Stimulated activated CD8-positive, alpha-beta memory T cell treated with anti-CD3 and anti-CD28 coated beads, Interleukin-7, amount 100 ng/mL, for 48 hours (primary cell): Measurements from ENCODE around the gene LGALS7.

Experiments used
- DNase-seq, 2 donors: peaks; one replicate each; pipeline ENCODE4 v3.0.0-alpha.2; 2020; ENCODE audit warnings: low read depth in 1 of 2; ENCODE audit errors: extremely low read depth in 1 of 2

The LGALS7 gene

DNA sequence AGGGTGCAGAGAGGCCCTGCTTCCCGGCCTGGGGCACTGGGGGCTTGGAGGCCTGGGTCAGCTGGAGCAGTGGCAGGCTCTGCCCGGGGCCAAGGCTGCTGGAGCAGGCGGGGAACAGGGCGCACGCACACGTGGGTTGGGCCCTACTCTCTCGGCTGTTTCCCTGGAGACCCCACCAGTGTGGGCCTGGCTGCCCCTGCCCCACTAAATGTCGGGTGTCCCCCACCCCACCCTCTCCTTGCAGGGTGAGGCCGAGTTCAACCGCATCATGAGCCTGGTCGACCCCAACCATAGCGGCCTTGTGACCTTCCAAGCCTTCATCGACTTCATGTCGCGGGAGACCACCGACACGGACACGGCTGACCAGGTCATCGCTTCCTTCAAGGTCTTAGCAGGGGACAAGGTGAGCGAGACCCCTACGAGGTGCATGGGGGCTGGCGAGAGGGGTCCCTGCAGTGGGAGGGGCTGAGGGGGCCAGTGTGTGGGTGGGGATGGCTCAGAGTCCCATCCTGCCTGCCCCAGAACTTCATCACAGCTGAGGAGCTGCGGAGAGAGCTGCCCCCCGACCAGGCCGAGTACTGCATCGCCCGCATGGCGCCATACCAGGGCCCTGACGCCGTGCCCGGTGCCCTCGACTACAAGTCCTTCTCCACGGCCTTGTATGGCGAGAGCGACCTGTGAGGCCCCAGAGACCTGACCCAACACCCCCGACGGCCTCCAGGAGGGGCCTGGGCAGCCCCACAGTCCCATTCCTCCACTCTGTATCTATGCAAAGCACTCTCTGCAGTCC is 44.4 kb downstream of the LGALS7 start:
- DNase-seq = no peak

DNA sequence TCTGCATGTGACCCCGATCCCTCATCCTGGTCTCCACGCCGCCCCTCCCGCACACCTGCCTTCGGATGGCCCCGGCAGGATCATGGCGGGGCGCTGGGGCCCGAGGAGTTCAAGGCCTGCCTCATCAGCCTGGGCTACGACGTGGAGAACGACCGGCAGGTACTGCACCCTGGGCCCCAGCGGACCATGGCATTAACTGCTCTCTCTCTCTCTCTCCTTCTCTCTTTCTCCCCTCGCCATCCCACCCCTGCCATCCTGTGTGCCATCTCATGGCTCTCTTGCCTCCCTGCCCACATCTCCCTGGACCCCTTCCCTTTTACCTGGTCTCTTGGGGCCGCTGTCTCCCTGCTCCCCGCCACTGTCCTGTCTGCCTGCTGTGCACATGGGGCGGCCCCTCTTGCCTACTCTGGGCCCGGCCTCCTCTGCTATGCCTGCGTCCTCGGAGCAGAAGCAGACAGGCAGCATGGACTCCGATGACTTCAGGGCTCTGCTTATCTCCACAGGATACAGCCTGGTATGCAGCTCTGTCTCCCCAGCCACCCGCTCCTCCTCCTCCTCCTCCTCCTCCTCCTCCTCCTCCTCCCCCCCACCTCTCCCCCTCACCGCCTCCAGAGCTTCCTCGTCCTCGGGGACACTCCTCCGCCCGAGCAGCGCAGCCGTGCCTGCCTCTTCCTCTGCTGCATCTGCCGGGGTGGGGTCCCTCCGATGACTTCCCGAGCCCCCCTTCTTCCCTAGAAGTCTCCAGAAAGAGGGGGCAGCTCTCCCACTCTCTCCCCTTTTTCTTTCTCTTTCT is 45.3 kb downstream of the LGALS7 start:
- DNase-seq = no peak

DNA sequence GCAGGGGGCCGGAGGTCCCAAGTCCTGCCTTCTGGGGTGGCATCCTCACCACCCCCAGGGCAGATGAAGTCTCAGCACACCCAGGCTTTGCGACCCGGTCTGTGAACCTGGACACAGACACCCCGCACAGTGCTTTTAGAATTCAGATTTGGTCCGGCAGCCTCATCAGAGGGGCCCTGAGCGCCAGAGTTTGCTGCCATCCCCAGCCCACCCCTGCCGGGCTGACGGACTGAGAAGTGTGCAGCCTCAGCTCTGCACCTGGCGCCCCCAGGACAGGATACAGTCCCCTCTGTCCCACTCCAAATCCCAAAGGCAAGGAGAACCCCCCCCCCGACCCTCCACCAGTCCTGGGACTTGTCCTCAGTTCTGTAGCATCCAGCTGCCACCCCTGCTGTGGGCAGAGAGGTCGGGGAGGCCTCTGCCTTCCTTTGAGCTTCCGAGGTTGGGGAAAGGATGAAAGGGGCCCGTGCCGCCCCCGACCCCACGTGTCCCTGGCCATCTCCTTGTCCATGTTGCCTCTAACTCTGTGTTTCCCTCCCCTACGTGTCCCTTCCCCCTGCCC is 45.9 kb downstream of the LGALS7 start:
- no peak for DNase-seq

DNA sequence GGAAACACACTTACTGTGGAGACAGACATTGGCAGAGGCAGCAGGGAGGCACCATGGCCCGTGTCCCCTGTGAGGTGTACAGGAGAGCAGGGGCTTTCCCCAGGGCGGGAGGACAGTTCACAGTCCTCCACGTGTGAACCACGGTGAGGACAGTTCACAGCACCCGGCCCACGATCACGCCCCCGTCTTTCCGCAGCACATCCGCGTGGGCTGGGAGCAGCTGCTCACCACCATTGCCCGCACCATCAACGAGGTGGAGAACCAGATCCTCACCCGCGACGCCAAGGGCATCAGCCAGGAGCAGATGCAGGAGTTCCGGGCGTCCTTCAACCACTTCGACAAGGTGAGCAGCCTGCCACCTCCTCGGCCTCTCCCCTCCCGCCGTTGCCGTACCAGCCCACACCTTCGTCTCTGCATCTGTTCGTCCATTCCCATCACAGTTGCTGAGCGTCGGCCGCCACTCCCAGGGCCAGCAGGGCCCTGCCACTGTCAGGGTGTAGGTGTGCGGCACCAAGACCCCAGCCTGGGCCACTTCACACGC is 46.5 kb downstream of the LGALS7 start:
- DNase-seq = no peak

DNA sequence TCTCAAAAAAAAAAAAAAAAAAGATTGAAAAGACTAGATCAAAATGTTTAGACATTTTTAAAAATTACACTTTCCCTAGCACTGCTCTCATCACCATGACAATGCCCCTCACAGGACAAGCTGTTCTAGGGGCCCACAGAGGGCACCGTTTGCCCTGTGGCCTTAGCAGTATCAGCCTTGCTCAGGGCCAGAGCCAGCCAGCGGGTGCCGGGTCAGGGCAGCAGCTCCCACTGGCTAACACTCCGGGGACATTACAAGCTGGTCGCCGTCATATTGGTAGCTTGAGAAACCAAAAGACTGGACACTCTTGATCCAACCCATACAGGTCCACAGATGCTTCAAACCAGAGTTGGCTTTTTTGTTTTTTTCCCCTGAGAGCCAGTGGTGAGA is 47.0 kb downstream of the LGALS7 start:
- DNase-seq = no peak

DNA sequence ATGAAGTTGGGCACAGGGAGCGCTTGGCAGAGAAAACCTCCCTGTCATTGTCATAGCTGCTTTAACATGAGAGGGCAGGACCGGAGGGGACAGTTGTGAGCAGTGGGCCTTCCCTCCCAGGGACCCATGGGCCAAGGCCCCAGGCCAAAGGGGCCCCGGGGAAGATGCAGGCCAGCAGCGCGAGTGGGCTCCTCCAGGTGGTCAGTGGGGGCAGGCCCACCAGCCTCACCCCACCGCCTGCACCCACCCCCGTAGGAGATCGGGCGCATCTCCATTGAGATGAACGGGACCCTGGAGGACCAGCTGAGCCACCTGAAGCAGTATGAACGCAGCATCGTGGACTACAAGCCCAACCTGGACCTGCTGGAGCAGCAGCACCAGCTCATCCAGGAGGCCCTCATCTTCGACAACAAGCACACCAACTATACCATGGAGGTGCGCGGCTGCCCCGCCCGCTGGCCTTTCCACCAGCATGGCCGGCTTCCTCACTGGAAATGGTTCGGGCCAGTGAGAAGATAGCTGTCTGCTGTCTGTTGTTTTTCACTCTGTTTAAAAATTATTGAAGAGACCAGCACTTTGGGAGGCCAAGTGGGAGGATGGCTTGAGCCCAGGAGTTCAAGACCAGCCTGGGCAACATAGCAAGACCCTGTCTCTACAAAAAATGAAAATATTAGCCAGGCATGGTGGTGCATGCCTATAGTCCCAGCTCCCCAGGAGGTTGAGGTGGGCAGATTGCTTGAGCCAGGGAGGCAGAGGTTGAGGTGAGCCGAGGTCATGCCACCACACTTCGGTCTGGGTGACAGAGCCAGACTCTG is 47.6 kb downstream of the LGALS7 start:
- DNase-seq = no peak

DNA sequence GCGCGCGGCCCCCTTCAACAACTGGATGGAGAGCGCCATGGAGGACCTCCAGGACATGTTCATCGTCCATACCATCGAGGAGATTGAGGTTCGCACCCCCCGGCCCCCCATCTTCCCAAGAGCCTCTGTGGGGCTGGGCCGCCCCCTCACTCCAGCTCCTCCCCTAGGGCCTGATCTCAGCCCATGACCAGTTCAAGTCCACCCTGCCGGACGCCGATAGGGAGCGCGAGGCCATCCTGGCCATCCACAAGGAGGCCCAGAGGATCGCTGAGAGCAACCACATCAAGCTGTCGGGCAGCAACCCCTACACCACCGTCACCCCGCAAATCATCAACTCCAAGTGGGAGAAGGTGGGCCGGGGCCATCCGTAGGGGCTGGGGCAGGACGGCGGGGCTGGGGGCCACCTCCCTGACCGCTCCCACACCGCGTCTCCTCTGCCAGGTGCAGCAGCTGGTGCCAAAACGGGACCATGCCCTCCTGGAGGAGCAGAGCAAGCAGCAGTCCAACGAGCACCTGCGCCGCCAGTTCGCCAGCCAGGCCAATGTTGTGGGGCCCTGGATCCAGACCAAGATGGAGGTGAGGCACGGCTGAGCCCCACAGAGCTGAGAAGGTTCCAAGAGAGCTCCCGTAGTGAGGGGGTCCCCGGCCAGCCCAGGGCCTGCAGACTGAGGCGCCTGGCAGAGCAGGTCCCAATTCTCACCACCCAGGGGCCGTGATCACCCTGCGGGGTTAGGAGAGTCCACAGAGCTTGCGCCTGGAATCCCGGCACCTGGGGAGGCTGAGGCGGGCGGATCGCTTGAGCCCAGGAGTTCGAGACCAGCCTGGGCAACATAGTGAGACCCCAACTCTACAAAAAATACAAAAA is 49.1 kb downstream of the LGALS7 start:
- no peak for DNase-seq

DNA sequence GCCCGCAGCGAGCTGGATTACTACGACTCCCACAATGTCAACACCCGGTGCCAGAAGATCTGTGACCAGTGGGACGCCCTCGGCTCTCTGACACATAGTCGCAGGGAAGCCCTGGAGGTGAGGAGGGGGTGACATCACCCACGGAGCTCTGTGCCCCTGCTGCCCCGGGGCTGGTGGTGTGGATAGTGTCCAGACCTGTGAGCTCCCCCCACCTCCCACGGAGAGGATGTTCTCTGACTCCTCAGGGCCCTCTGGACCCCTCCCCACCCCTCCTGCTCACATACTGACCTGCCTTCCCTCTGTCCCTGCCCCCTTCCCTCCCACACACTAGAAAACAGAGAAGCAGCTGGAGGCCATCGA is 49.7 kb downstream of the LGALS7 start:
- no peak for DNase-seq

DNA sequence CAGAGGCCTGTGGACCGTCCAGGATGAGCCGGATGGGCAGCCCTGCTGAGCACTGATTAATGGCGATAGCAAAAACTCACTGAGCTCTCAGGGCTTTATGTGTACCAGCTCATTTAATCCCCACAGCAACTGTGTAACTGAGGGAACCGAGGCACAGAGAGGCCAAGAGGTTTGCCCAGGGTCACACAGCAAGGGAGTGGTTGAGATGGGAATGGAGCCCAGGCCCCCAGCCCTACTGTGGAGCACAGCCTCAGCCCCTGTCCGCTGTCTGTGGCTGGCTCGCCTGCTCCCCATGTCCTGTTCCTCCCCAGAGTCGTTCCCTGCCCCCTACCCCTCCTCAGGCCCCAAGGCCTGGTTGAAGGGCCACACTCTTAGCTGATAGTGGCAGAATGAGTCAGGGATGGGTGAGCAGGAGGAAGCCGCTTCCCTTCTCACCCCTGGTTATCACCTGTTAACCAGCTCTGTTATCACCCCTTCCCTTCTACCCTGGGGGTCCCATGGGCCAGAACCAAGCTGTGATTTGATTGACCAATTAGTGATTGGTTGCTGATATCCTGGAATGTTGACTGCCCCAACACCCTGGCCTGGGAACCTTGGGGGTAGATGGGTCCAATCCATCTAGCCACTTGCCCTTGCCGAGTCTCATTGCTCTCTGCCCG is 50.2 kb downstream of the LGALS7 start:
- DNase-seq = no peak

DNA sequence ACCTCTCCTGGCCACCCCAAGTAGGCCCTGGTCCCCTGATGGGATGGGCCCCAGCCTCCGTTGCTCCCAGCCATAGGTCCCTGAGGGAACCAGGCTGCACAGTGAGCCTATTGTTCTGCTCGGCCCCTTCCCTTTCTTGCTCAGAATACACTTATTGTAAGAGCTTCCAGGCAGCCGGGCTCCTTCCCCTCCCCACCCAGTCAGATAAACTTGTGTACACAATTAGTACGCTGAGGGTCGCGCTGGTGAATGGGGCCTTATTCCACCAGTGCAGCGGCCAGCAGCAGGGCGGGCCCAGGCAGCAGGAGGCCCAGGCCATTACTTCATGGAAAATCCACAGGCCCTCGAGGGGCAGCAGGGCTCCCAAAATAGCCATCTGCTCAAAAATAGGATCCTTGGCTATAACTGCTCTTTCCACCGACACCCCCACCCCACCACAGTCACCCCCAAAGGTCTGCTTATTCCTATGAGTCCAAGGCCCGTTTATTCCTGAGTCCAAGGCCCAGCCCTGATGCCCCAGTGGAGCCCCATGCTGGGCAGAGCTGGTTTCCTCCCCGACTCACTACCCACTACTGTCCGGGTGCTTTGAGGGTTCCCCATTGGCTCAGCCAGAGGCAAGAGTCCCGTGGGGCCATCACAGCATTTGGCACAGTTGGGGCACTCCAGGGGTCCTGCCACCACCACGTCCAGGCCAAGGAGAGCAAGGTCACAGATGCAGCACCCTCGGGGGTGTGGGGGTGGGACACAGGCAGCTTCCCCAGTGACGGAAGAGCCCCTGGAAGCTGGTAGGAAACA is 51.1 kb downstream of the LGALS7 start:
- DNase-seq = no peak

DNA sequence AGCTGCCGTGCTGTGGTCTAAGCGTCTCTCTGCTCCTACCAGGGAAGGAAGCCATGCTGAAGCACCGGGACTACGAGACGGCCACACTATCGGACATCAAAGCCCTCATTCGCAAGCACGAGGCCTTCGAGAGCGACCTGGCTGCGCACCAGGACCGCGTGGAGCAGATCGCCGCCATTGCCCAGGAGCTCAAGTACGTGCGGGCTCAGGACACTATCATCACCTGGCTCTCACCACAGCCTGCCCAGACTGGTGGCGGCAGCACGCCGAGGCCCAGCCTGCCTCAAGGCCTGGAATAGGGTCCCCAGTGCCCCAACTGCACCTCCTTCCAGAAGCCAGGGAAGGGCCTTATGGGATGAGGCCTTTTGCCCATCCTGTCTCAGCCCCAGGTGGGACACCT is 51.8 kb downstream of the LGALS7 start:
- no peak for DNase-seq
